NCI-H2107 treated with DMSO at 0.1 percent for 48 hours (cell line): ENCODE results near the gene CISTR.
A peak's percentile ranks its signal among the peaks of the same experiment; 100 is the strongest.

Experiments
- DNase-seq: peaks from one replicate; lab custom pipeline; 2025; ENCODE audit not compliant: unreplicated experiment; lab: John Stamatoyannopoulos, UW

The CISTR gene

DNA sequence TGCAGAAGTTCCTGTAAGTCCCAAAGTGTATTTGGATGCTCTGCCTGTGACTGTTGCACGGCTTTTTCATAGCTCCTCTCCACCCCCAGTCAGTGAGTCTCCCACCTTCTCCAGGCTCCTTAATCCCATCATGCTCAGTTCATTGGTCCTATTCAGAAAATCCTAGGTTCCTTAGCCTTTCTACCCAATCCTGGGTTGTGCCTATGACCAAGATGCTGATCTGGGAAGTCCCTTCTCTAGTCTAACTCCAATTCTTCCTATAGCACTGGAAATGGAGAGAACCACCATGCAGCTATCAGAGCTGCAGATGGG, 7.7 kb downstream of the CISTR start:
- no peak for DNase-seq

DNA sequence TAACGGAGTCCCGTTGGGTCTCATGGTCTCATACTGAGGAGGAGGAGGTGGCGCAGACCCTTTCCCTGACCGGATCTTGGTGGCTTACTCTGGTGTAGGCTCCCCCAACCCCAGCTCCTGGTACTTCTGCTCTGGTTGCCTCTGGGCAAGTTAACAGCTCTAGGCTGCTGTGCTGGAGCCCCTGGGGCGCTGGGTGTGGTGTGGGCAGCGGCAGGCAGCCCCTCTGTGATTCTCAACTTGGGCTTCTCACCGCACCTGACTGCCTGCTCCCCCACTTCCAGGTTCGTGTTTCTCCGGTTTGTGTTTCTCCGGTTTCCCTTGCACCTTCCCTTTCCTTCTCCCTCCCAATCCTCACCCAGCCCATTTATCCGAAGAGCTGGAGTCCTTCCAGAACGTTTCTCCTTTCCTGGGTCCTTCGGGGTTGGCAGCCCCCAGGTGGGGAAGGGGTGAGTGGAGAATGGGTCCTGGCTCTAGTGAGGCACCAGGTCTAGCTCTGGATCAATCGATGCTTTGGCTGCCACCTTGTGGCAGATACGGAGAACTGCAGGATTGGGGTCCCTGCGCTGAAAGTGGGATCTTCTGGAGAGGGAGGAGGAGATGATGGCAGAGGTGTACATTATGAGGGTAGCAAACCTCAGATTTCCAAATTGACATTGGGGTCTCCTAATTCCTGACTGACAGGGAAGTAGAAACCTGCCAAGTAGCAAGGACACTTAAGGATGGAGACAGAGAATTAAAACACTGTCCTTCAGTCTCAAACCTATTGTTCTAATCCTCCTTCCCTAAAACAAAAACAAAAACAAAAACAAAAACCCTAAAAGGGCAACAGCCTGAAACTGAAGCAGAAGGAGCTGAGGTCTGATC, 8.3 kb downstream of the CISTR start:
- peak; percentile 59 for DNase-seq

DNA sequence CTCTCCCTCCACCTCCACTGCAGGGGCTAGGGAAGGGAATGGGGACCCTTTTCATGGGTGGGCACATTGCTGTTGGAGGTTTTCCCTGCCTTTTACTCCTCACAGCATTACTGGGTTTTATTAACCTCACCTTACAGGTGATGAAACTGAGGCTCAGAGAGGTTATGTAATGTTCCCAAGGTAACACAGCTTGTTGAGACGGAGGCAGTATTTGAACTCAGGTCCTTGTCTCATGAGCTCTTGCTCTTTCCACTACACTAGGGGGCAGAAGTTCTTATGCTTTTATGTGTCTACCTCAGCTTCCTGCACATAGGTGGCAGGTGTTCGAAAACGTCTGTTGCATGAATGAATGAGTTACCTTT, 11.7 kb downstream of the CISTR start:
- DNase-seq = no peak

DNA sequence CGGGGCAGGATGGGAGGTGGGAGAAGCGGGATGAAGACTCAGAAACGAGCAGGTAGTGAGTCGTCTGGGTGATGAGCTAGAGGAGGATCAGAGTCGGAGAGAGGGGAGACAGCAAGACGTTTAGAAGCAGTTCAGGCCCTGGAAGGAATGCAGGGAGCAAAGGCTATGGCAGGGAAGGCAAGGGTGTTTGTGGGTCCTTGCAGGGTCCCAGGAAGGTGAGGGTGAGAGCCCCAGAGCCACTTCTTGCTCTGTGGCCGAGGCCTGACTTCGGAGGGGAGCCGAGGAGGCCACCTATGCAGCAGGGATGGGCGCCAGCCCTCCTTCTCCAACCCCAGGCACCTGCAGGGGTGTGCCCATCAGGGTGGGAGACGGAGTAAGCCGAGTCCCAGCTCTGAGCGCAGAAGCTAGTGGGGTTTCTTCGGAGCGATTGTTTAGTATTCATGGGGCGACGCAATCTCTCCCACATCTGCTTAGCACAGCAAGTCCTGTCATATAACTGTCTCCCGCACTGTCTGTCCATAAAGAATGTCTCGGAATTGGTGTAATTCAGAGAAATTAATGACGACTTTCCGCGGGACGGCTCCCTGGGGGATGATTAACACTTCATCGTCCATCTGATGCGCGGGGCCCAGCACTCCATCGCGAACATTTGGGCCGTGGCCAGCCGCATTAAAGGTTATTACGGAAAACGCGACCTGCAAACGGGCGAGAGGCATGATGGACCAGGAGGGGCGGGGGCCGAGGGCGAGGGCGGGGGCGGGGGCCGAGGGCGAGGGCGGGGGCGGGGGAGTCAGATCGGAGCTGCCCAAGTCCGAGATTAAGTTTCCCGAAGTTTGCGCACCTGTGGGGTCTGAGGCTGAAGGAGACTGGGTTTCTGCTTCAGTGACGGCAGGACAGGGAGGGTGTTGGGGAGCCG, 12.3 kb downstream of the CISTR start:
- DNase-seq = no peak

DNA sequence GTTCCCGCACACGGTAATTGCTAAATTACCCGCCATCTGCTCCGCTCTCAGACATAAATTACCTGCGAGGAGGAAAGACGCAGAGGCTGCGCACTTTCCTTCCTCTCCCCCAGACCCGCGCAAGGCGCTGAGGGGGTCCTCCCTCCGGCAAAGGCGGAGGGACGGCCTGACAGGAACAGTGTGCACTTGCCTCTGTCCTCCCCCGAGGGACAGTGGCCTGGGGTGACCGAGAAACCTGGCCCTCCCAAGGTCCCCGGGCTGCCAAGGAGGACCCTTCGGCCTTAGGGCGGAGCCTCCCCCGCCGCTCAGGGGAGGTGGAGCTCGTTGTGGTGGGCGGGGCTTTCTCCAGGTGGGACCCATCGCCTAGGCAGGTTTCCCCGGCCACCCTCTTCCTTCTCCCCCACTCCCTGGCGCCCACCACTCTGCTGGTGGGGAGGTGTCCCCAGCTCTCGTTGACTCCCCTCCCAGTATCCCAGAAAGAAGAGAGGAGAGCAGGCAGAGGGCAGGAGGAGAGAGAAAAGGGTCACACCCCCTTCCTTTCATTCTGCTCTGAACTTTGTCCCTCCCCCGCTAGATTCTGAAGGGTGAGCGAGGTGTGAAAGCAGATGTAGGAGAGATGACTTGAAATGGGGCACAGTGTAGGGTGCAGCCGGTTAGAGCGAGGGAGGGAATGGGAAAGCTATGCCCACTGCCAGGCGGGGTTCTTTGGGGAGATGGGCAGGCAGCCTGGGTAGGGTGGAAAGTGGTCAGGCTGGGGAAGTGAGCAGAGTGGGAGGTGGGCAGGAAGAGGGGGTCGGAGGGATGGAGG, 13.2 kb downstream of the CISTR start:
- no peak for DNase-seq

DNA sequence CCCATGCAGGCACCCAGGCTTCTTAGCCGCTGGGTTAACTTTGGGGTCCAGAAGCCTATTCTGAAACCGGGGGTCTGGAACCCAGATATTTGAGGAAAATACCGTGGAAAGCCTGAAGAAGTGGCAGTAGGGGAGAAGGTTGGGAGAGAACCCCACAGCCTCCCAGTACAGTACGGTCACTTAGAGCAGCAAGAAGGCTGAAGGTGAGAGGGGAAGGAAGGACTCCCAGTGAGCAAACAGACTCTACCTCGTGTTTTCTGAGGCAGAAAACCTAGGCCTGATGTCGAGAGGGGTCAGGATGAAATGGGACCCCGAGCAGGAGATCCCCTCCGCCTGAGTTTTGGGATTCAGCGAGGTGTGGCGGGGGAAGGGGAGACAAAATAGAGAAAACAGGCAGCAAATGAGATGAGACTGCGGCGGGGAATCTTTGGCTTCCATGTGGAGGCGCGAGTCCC, 13.8 kb downstream of the CISTR start:
- DNase-seq = no peak

DNA sequence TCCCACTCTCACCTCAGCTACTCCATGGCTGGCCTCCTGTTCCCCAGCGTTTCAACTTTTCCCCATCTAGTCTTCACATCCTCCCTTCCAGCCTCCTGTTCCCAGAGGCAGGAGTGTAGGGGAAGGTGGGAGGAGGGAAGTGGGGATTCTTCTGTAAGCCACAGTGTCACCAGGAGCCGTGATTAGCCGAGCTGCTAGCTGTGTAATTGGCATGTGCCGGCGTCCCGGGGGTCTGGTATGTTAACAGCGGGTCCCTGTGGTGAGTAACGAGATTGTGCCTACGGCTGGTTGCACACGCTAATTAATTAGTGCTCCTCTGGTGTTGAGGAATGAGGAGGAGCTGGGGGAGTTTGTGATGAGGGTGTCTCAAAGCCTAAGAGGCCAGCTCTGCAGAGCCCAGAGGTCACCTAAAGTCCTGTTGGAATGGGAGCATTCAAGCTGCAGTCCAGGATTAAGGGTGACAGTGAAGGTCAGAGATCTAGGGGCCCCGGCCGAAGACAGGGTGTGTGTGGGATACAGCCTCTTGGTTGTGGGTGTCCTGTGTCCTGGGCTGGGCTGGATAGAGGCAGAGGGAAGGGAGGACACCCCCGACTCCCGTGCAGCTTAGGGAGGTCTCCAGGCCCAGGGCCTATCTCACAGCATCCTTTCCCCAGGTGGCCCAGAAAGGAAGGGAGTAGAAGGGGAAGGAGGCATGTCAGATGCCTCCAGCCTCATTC, 14.5 kb downstream of the CISTR start:
- no peak for DNase-seq

DNA sequence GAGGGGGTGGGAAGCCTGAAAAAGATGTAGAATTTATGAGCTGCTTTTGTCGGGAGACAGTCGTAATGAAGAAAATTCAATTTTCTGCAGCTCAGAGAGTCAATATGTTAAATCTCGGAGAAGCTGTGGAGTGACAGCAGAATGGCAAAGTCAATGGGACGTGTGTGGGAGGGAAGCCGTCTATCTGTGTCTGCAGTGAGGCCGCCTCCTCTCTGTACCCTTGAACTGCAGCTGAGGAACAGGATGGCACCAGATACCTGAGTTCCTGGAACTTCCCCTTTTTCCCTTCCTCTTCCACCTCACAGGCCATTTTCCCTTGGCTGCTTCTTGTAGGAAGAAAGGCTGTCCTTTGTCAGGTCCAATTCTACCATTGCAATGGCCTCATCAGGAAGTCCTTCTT, 15.2 kb downstream of the CISTR start:
- no peak for DNase-seq

DNA sequence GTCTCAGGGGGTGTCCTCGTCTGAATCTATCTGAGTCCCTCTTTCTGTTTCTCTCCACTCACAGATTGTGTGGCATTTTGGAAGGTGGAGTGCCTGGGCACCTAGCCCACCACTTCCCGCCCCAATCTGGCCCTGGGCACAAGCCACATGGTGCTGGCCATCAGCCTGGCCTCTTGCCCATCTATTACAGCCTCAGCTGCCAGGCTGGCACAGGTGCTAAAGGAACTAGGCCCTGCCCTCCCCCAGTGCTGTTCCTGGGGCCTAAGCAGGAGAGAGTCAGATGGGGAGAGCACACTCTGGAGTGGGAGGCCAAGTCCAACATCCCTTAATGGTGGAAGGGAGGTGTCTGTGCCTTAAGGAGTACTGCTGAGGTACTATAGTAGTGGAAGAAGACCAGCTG, 16.2 kb downstream of the CISTR start:
- no peak for DNase-seq

DNA sequence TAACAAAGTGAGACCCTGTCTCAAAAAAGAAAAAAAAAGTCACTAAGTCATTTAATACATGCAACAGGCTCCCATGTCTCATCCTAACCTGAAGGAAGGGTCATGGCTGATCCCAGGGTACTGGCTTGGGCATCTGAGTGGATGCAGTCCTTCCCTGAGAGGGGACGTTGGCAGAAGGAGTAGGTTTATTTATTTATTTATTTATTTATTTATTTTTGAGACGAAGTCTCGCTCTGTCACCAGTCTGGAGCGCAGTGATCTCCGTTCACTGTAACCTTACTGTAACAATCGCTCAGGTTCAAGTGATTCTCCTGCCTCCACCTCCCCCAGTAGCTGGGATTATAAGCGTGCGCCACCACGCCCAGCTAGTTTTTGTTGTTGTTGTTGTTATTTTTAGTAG, 17.4 kb downstream of the CISTR start:
- no peak for DNase-seq

DNA sequence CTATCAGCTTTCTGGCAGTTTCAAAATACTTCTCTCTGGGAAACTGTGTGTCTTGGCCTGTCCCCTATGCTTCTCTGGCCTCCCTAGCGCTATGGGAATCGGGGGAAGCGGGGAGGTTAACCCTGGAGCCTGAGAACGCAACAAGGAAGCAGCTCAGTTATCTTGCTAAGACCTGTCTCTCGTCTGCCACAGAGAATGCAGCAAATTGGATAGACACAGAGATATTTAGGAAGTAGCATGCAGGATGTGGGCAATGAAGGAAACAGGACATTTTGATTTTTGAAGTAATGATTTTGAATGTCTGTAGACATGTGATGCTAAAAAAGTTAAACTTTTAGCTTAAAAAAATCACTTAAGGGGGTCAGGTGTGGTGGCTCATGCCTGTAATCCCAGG, 18.0 kb downstream of the CISTR start:
- no peak for DNase-seq

DNA sequence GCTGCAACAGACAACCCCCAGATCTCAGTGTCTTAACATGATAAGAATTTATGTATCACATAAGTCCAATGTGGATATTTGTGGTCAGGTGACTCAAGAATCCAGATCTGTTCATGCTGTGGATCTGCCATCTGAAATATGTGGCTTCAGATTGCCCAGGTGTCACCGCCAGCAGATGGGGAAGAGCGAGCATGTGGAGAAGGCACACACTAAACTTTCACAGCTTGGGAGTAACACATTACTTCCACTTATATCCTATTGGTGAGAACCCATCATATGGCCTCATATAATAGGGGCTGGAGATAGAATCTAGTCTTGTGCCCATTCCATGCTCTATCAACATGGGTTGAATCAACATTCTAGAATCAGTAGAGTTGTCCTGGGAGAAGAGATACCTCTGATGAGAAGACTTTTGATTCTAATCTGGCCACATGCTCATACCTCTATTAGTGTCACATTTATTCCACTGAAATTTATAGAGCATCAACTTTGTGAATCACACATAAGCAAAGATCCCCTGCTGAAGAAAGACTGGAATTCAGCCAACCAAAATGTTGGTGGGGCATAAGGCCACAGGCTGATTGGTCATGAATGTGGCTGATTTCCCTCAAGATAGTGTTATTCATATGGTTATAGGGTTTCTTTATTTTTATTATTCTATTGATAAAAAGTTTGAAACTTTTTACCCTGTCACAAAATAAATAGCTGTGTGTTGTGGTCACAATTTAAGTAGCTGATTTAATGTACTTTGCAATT, 18.6 kb downstream of the CISTR start:
- DNase-seq = no peak

DNA sequence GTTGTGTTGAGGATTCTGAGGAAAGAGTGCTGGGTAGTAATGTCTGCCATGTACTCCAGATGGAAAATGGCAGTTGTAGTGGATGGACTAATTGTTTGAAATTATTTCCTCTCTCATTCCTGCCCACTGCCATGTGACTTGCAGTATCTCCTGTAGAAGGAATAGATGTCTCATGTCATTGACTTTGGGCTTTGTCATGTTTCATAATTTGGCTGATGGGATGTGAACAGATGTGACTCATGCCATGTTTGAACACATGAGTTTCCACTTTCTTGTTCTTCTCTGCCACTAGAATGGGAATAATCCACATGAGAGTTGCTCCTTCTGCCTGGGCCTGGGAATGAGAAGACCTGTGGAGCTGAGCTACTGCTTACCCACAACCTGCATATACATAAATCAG, 22.1 kb downstream of the CISTR start:
- no peak for DNase-seq

DNA sequence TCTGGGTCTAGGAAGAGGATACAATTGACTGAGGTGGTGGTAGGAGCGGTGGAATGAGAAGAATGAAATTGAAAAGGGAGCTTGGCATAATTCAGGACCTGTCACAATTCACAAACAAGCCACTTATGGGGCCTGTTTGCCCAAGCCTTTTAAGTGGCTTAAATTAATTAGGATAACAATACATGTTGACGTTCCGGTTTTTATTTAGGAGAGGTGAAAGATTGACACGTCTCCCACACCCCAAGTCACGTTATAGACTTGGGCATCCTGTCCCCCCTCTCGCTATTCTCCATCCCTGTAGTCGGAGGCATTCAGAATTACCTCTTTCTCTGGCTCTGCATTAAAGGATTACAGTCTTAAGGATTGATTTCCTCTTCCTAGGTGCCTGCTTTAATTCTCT, 23.6 kb downstream of the CISTR start:
- DNase-seq = no peak

DNA sequence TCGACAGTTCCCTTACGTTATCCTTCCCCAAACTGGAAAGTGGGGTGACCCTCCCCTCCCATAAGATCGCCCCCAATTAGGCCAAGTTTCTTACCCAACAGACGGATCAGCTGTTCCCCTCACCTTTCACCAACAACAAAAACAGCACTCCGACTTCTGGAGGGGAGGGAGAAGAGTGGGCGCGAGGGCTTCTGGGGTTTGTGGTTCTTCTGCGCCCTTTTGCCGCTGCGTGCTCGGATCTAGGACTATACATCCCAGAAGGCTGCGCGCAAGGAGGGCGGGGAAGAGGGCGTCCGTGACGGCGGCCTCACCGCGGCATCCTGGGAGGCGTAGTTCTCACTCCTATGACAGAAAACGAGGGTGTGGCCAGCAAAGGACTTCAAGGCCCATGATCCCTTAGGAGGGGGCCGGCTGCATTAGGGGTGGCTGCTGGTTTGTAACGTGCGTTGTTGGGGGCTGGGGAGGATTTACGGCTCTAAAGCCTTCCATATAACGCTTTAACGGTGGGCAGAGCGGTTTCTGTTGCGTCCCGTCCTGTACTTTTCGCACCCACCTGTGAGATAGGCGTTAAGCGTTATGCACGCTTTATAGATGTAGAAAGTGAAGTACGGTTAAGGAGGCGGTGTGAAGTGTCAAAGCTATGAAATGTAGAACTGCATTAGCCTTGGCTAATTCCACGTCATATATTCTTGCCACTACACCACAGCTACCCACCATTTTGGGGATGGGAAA, 24.3 kb downstream of the CISTR start, which contains the start of gene CALCOCO1:
CALCOCO1 (minus strand) TSS at position 143 of the 732 bp plus-strand sequence. CDS start 2,210 bp downstream, outside the sequence.
- DNase-seq = peak; percentile 99

DNA sequence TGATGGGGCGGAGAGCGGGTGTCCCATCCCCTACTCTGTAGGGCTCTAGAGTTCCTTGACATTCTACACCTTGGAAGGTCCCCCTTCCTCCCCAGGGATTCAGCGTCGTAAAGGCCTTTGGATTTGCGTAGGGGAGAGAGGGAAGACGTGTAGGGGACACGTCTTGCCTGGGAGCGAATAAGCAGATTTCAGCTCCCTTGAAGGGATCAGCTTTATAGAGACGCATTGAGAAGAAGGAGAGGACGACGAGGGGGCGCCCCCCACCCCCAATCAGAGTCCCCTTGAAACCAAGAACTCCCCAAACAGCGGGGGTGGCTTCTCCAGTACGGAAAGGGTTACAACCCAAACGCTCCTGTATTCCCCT, 24.9 kb downstream of the CISTR start:
- DNase-seq = no peak

DNA sequence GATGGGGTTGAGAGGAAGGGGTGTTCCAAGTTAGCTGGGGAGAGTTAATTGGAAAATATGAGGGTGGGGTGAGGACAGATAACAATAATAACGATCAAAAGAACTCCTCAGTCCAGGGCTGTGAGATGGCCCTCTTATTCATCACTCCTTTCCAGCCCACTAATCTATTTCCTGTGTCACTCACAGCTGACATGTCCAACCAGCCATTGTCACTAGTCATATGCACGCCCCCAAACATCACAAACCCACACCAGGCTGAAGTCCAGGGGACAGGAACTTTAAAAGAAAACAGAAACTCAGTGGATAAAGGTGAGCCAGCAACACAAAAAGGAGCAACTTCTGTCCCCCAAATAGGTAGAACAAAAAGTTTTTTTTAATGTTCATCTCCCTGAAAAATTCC, 25.4 kb downstream of the CISTR start:
- DNase-seq = no peak

DNA sequence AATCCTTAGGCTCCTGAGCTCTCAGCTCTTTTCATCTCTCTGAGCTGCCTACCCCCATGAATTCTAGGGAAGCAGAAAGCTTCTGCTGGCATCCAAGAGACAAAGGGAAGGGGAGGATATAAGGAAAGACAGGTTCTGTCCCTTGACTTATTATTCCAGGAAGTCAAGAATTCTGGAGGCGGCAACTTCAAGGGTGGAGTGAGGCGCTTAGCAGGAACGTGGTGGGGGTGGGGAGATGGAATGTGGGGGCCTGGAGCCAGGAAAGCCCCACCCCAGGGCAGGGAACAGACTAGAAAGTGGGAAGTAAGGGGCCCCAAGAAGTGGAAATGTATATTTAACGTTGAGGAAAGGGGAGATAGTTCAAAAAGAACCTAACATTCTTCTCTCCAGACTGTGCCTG, 26.0 kb downstream of the CISTR start:
- DNase-seq = no peak

DNA sequence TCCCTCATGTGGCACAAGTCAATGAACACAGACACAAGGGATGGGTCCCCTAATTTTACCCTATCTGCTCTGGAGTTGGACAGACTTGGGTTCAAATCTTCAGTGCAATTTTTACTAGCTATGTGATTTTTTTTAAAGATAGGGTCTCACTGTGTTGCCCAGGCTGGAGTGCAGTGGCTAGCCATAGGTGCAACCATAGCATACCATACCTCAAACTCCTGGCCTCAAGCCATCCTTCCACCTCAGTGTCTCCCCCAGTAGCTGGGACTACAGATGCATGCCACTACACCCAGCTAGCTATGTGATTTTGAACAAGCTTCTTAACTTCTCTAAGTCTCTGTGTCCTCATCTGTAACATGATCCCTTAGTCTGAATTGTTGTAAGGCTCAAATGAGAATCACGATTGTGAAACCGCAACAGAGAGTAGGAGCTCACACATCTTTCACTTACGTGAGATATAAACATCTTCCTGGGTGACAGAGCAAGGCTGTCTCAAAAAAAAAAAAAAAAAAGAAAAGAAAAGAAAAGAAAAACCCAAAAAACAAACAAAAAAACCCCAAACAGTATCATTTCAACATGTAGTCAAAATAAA, 29.2 kb downstream of the CISTR start:
- no peak for DNase-seq
